ENCODE measurements around the gene ADIG. TPM values are rescaled to one million over a fixed set of nuclear protein-coding genes. Genes with fewer than 3 reads are reported as not detected.

ADIG gene
- total RNA-seq, 1 experiment from 2014 or later: not detected

- no peak for DNase-seq
- no peaks in the 10 kb centered on the region for H3K9me3 ChIP-seq
- H3K36me3 ChIP-seq: peaks cover 34% of the 10 kb centered on the region
- no peak overlapping the region for H3K4me3 ChIP-seq
- H3K27me3 ChIP-seq: no peaks in the 10 kb centered on the region
Measured at GRCh38 chr20:38563802-38564431, 17.1 kb upstream of the ADIG start.

GRCh38 chr20:38564680-38565079, 16.3 kb upstream of the ADIG start:
- Histone ChIP-seq H3K27me3 (no peaks in the 10 kb centered on the region), H3K4me3 (no peak overlapping the region), H3K36me3 (peaks cover 32% of the 10 kb centered on the region), H3K9me3 (no peaks in the 10 kb centered on the region)
- no peak for DNase-seq

DNA sequence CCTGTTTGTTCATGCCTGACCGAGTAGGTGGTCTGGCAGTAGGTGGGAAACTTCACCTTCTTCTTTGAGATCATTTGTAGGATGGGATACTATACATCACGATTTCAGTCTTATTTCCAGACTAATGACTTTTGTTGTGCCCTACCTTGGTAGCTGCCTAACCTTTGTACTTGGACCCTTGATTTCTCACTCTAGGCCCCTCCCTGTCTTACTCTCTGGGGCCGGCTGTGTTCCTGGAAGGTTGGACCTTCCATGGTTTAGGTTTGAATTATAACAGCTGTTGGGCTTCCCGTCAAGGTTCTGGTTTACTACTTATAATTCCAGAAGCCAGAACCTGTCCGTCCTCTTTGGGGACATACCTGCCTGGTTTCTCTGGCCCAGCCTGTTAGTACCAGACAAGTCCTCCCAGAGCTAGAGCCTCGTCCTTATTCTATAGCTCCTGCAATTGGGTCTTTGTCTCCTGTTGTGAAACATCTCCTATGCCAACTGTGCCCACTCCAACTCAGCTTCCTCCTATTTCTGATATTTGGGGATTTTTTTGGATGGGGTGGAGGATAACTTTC, 14.9 kb upstream of the ADIG start:
- DNase-seq: no peak
- H3K4me3 ChIP-seq: no peak overlapping the region
- peaks cover 43% of the 10 kb centered on the region for H3K36me3 ChIP-seq
- no peaks in the 10 kb centered on the region for H3K9me3 ChIP-seq
- H3K27me3 ChIP-seq: no peaks in the 10 kb centered on the region

DNA sequence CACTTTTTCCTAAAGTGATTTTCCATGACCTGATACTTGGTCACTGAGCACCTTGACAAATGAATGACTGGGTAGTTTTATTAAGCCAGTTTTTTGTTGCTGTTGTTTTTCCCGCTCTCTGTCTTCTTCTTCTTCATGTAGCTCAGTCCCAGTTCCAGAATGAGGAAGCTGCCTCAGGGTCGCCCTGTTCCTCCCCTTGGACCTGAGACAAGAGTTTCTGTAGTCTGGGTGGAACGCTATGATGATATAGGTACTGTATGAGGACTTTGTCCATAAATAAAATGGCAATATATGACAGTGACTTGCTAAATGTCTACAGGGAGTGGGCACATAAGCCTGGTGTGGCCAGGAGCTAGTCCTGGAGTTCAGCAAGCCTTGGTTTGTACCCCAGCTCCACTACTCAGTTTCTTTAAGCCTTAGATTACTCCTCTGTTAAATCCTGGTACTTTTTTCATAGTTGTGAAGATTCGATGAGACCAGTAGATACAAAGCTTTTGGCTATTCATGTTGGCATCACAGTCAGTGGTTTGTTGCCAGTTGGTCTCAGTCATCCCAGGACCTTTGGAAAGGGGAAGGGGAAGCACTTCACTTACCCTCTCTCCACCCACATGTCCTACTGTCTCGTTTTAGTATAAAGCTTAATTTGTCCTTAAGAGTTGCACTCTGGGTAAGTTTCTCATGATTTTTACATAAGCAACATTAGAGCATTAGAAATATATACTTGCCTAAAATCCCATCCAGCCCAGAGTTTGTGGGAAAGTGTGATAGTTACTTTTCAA, 11.1 kb upstream of the ADIG start:
- H3K4me3 ChIP-seq: no peak overlapping the region
- DNase-seq: no peak
- no peaks in the 10 kb centered on the region for H3K9me3 ChIP-seq
- H3K27me3 ChIP-seq: no peaks in the 10 kb centered on the region
- peaks cover 46% of the 10 kb centered on the region for H3K36me3 ChIP-seq

GRCh38 chr20:38573413-38573812, 7.6 kb upstream of the ADIG start:
- DNase-seq: no peak
- Histone ChIP-seq H3K9me3 (no peaks in the 10 kb centered on the region), H3K27me3 (no peaks in the 10 kb centered on the region), H3K4me3 (no peak overlapping the region), H3K36me3 (peaks cover 57% of the 10 kb centered on the region)

GRCh38 chr20:38579219-38579910, 1.6 kb upstream of the ADIG start:
- Histone ChIP-seq H3K4me3 (no peak overlapping the region), H3K9me3 (no peaks in the 10 kb centered on the region), H3K36me3 (peaks cover 39% of the 10 kb centered on the region), H3K27me3 (no peaks in the 10 kb centered on the region)
- DNase-seq: no peak

DNA sequence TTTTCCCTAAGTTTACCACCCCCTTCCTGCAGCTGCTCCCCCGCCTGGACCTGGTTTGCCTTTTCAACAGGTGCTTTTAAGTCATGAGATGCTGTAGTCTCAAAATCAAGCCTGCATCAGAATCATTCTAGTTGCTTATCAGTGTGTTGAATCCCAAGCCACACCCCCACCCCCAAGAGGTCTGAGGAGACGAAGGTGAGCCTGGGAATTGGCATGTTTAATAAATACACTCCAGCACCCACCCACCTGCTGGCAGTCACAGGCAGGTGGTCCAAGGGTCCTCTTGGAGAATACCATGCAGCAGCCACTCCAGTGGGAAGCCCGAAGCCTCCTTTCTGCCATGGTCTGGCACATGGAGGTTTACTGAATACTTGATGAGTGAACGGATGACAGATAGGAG, 1.1 kb upstream of the ADIG start:
- no peaks in the 10 kb centered on the region for H3K27me3 ChIP-seq
- H3K9me3 ChIP-seq: no peaks in the 10 kb centered on the region
- no peak for DNase-seq
- no peak overlapping the region for H3K4me3 ChIP-seq
- H3K36me3 ChIP-seq: peaks cover 33% of the 10 kb centered on the region

GRCh38 chr20:38581830-38582358, 897 bp downstream of the ADIG start:
- H3K27me3 ChIP-seq: no peaks in the 10 kb centered on the region
- H3K4me3 ChIP-seq: no peak overlapping the region
- H3K36me3 ChIP-seq: peaks cover 13% of the 10 kb centered on the region
- H3K9me3 ChIP-seq: no peaks in the 10 kb centered on the region
- no peak for DNase-seq

GRCh38 chr20:38583306-38583705, 2.3 kb downstream of the ADIG start:
- no peaks in the 10 kb centered on the region for H3K9me3 ChIP-seq
- H3K4me3 ChIP-seq: no peak overlapping the region
- H3K36me3 ChIP-seq: peaks cover under 1% of the 10 kb centered on the region; the same call in 1 of the 2 replicates
- no peaks in the 10 kb centered on the region for H3K27me3 ChIP-seq
- DNase-seq: no peak

DNA sequence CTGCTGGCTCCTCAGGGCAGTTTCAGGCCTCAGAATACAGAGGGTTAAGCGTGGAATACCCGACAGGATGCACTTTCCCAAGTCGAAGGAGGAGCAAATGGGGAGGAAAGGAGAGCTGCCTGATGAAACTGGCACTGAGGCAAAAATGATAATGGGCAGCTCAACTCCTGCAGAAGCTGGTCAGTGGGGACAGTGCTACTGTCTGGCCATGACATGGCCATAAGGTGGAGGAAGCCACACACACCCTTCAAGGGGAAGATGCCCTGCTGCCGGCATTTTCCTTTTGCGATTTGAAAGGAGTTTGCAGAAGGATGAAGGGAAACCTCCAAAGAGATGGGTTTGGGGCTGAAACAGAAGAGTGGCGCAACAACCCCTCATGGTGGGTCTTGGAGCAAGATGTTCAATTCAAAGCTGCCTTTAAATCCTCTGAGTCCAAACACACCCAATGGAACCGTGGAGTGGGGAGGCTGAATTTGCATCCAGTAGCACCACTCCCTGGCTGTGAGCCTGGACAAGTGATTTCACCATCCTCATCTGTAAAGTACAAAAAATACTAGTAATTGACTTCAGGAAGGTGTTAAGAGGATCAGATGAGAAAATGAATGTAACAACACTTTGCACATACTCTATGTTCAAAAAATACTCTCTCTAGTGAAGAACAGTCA, 3.2 kb downstream of the ADIG start:
- H3K4me3 ChIP-seq: no peak overlapping the region

DNA sequence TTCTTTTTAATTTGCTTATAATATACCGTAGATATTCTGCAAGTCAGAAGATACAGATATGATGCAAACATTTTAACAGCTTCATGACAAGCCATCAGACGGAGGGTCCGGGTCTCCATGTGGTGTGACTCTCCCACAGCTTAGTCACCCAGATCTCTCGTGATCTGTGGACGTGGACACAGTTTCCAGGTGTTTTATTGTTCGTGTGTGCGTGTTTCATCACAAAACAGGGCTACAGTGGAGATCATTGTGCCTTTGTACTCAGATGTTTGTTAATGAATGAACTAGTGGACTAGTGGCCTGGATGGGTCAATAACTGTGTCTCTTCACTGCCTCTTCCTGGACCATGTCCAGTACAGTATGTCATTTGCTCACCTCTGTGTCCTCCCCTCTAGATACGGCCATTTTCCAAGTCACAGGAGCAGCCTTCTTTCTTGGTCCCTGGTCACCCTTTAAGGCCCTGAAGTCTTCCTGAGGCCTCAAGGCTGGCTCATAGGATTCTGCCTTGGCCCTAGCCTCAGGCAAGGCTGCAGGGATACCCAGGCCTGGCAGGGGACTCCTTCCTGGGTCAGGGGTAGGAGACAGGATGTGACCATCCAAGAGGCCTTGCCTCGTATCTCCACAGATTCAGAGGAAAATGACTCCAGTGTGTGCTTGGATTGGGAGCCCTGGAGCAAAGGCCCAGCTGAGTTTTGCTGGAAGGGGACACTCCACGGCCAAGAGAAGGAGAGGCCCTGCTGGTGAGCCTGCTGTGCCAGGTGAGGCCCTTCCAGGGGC, 4.6 kb downstream of the ADIG start:
- no peak for DNase-seq
- H3K4me3 ChIP-seq: no peak overlapping the region
- no peaks in the 10 kb centered on the region for H3K27me3 ChIP-seq
- H3K9me3 ChIP-seq: no peaks in the 10 kb centered on the region
- no peaks in the 10 kb centered on the region for H3K36me3 ChIP-seq

More for the DNA sequence above, 3.2 kb downstream of the ADIG start:
- no peaks in the 10 kb centered on the region for H3K36me3 ChIP-seq
- H3K9me3 ChIP-seq: no peaks in the 10 kb centered on the region
- no peak for DNase-seq
- no peaks in the 10 kb centered on the region for H3K27me3 ChIP-seq

GRCh38 chr20:38586181-38586525, 5.2 kb downstream of the ADIG start:
- no peak overlapping the region for H3K4me3 ChIP-seq
- DNase-seq: no peak
- no peaks in the 10 kb centered on the region for H3K27me3 ChIP-seq
- no peaks in the 10 kb centered on the region for H3K36me3 ChIP-seq
- H3K9me3 ChIP-seq: no peaks in the 10 kb centered on the region

DNA sequence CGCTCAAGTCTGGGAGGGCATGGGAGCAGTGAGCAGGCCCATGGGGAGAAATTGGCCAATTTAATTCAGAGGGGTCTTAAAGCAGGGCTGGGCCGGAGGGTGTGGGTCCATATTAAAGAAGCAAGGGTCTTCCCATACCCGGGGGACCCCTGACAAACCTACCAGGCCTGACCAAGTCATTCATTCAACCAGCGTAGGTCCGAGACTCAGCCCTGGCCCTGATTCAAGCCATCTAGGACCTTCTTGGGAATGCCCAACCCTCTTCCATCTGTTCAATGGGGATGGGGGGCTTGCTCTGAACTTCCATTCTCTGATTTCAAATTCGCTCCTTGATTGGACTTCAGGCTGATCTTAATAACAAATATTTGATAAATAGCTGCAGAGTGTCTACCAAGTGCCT, 7.3 kb downstream of the ADIG start:
- no peaks in the 10 kb centered on the region for H3K9me3 ChIP-seq
- no peak for DNase-seq
- no peak overlapping the region for H3K4me3 ChIP-seq
- no peaks in the 10 kb centered on the region for H3K36me3 ChIP-seq
- no peaks in the 10 kb centered on the region for H3K27me3 ChIP-seq

GRCh38 chr20:38589351-38589750, 8.4 kb downstream of the ADIG start:
- H3K27me3 ChIP-seq: no peaks in the 10 kb centered on the region
- DNase-seq: no peak
- no peaks in the 10 kb centered on the region for H3K36me3 ChIP-seq
- no peak overlapping the region for H3K4me3 ChIP-seq
- H3K9me3 ChIP-seq: no peaks in the 10 kb centered on the region

DNA sequence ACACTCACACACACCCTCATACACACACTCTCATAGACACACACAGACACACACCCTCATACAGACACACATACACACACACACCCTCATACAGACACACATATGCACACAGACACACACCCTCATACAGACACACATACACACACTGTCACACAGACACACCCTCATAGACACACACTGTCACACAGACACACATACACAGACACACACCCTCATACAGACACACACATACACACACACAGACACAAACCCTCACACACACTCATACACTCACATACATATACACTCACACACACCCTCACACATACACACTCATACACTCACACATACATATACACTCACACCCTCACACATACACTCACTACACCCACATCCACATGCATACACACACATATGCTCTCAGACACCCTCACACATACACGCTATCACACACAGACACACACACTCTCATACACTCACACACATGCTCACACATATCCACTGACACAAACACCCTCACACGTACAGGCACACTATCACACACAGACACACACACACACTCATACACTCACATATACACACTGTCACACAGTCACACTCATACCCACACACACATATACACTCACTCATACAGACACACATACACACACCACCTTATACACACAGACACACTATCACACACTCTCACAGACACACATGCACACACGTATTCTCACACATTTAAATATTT, 9.1 kb downstream of the ADIG start:
- no peak for DNase-seq
- Histone ChIP-seq H3K9me3 (no peaks in the 10 kb centered on the region), H3K36me3 (no peaks in the 10 kb centered on the region), H3K27me3 (no peaks in the 10 kb centered on the region), H3K4me3 (no peak overlapping the region)
